ENCODE results near the gene GOLPH3L.
"Not testable (repeated sequence)": the region's sequence is repeated elsewhere in the genome, so short reads cannot be mapped to it uniquely, and the experiment has no call there.

Gene GOLPH3L

DNA sequence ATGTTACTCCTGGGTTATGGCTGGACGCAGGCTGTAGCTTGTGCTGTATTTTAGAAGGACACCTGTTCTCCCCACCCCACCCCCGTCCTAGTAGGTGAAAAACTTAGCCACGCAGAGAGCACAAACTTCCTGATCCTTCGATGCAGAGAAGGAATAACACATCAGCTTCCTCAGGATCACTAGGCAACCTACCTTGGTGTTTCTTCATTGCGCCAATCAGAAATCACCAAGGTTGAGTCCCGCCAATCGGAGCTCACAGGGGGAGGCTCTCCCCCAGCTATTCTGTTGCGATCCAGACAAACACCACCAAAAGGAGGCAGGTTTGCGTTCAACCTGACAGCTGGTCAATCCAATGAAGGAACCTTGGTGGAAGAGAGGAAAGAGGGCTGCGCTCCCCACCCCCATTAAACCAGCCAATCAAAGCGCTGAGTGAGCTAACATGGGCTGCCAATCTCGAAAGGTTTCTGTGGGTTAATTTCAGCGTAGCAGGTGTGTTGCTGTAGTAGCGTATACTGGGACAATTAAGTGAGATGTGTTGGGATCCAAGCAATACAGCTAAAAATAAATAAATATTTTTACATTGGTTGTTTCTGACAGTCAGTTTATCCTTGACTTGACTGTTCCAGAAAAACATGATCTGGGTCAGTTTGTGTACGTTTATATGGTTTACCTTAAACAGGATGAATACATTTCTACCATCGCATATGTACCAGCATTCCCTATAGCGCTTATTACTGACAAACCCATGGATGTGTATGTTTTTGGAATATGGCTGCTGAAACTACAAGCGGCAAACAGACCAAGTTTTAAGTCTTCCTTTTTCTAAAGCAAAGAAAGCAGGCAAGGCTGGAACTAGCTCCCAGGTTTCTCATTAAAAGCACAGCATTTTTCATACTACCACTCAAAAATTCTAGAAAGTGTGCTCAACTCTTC lies at the start of gene GOLPH3L:
Gene GOLPH3L, minus strand, starts transcription at position 160 of the 933 bp plus-strand sequence. CDS start 2,316 bp downstream, outside the sequence.
- peak within 1 kb of the TSS; percentile 80 for H3K4me3 ChIP-seq (ENCODE audit: low read depth, low read length)
- no peaks in the 10 kb centered on the region for H3K4me1 ChIP-seq (ENCODE audit: control insufficient read depth, insufficient read depth, low read length)
- H3K9me3 ChIP-seq (ENCODE audit: control insufficient read depth, insufficient read depth, low read length): no peaks in the 10 kb centered on the region
- no peaks in the 10 kb centered on the region for H3K27me3 ChIP-seq (ENCODE audit: control insufficient read depth, insufficient read depth, low read length)
- peaks cover 2% of the 10 kb centered on the region for H3K36me3 ChIP-seq (ENCODE audit: control insufficient read depth, insufficient read depth, low read length)
- H3K9ac ChIP-seq (ENCODE audit: low read depth, low read length): peak within 1 kb of the TSS; percentile 9

DNA sequence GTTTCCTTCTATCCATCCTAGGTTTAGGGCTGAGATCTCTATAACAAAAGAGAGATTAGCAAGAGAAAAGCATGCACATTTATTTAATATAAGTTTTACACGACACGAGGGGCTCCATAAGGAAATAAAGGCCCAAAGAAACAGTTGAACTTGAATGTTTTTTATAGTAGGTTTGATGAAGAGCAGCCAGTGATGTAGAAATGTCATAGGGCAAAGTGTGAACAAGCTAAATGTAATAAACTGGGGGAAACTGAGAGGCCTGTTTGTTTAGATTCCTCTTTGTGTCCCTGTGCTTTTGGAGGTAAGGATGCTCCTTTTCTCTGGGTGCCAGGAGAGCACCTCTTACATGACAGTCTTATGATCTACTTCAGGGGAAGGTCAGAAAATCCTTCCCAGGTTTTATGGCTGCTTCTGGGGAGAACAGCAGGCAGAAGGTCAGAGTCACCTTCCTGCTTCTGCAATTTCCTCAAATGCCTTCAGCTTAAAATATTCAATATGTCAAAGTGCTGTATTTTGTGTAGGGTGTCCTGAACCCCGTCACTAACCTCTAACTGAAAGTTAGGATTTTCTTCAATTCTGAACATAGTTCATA lies 33.3 kb upstream of the GOLPH3L start:
- no peak overlapping the region for H3K4me3 ChIP-seq (ENCODE audit: low read depth, low read length)
- no peak overlapping the region for H3K9ac ChIP-seq (ENCODE audit: low read depth, low read length)
- H3K27me3 ChIP-seq (ENCODE audit: control insufficient read depth, insufficient read depth, low read length): no peaks in the 10 kb centered on the region
- H3K4me1 ChIP-seq (ENCODE audit: control insufficient read depth, insufficient read depth, low read length): no peaks in the 10 kb centered on the region
- no peaks in the 10 kb centered on the region for H3K36me3 ChIP-seq (ENCODE audit: control insufficient read depth, insufficient read depth, low read length)
- no peaks in the 10 kb centered on the region for H3K9me3 ChIP-seq (ENCODE audit: control insufficient read depth, insufficient read depth, low read length)

DNA sequence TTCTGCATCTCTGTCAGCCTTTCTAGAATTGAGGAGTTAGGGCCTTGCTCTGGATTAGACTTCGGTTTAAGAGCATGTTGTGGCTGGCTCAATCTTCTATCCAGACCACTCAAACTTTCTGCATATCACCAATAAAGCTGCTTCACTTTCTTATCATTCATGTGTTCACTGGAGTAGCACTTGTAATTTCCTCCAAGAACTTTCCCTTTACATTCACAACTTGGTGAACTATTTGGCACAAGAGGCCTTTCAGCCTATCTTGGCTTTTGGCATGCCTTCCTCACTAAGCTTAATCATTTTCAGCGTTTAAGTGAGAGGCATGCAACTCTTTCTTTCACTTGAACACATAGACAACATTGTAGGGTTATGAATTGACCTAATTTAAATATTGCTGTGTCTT lies 27.4 kb upstream of the GOLPH3L start:
- Histone ChIP-seq H3K4me3 (ENCODE audit: low read depth, low read length) (no peak overlapping the region), H3K9ac (ENCODE audit: low read depth, low read length) (no peak overlapping the region), H3K27me3 (ENCODE audit: control insufficient read depth, insufficient read depth, low read length) (no peaks in the 10 kb centered on the region), H3K9me3 (ENCODE audit: control insufficient read depth, insufficient read depth, low read length) (no peaks in the 10 kb centered on the region), H3K4me1 (ENCODE audit: control insufficient read depth, insufficient read depth, low read length) (no peaks in the 10 kb centered on the region), H3K36me3 (ENCODE audit: control insufficient read depth, insufficient read depth, low read length) (no peaks in the 10 kb centered on the region)

DNA sequence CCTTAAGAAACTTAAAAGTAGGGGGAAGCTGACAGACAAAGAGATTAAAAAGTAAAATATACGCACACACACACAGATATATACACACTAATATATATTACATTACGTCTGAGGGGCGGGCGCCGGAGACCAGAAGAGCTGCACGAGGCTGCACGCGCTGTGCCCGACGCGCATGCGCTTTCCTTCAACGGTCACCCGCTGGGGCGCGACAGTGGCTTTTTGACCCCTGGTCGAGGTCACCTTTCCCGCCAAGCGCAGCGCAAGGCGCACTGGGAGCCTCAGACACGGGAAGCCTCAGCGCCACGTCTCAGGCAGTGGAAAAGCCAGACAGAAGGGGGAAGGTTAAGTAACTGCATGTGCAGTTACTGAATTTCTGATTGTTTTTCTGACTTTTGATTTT lies 23.7 kb upstream of the GOLPH3L start, which contains the start of gene HORMAD1:
Gene HORMAD1, minus strand, starts transcription at position 193 of the 400 bp plus-strand sequence. CDS start 1,390 bp downstream, outside the sequence.
- Histone ChIP-seq H3K9ac (ENCODE audit: low read depth, low read length) (no peak within 1 kb of the TSS), H3K36me3 (ENCODE audit: control insufficient read depth, insufficient read depth, low read length) (no peaks in the 10 kb centered on the region), H3K4me3 (ENCODE audit: low read depth, low read length) (no peak within 1 kb of the TSS), H3K27me3 (ENCODE audit: control insufficient read depth, insufficient read depth, low read length) (no peaks in the 10 kb centered on the region), H3K4me1 (ENCODE audit: control insufficient read depth, insufficient read depth, low read length) (no peaks in the 10 kb centered on the region), H3K9me3 (ENCODE audit: control insufficient read depth, insufficient read depth, low read length) (no peaks in the 10 kb centered on the region)

DNA sequence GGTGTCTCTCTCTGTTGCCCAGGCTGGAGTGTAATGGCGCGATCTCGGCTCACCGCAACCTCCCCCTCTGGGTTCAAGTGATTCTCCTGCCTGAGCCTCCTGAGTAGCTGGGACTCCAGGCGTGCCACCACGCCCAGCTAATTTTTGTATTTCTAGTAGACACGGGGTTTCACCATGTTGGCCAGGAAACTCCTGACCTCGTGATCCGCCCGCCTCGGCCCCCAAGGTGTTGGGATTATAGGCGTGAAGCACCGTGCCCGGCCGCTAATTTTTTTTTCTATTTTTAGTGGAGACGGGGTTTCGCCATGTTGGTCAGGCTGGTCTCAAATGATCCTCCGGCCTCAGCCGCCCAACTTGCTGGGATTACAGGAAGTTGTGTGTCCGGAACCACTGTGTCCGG lies 23.1 kb upstream of the GOLPH3L start:
- no peak overlapping the region for H3K9ac ChIP-seq (ENCODE audit: low read depth, low read length)
- no peak overlapping the region for H3K4me3 ChIP-seq (ENCODE audit: low read depth, low read length)
- H3K9me3 ChIP-seq (ENCODE audit: control insufficient read depth, insufficient read depth, low read length): no peaks in the 10 kb centered on the region
- no peaks in the 10 kb centered on the region for H3K27me3 ChIP-seq (ENCODE audit: control insufficient read depth, insufficient read depth, low read length)
- no peaks in the 10 kb centered on the region for H3K36me3 ChIP-seq (ENCODE audit: control insufficient read depth, insufficient read depth, low read length)
- no peaks in the 10 kb centered on the region for H3K4me1 ChIP-seq (ENCODE audit: control insufficient read depth, insufficient read depth, low read length)

DNA sequence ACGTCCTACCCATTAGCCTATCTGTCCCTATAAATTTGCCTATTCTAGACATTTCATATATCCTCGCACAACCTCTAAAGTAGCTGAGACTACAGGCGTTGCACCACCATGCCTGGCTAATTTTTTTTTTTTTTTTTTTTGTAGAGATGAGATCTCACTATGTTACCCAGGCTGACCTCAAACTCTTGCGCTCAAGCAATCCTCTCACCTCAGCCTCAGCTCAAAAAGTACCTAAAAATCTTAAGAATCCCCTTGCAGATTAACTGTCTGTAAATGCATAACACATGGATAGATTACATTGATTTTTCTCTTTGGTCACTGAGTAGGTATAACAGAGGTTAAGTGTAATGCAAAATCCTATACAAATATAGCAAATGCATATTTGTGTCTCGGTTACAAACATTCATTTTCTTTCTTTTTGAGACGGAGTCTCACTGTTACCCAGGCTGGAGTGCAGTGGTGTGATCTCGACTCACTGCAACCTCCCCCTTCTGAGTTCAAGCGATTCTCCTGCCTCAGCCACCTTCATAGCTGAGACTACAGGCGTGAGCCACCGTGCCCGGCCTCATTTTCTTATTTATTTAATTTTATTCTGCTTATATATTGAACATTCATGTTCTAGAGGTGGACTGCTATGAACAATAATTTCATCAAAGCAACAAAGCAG lies 21.4 kb upstream of the GOLPH3L start:
- Histone ChIP-seq H3K9me3 (ENCODE audit: control insufficient read depth, insufficient read depth, low read length) (no peaks in the 10 kb centered on the region), H3K9ac (ENCODE audit: low read depth, low read length) (no peak overlapping the region), H3K27me3 (ENCODE audit: control insufficient read depth, insufficient read depth, low read length) (no peaks in the 10 kb centered on the region), H3K4me1 (ENCODE audit: control insufficient read depth, insufficient read depth, low read length) (no peaks in the 10 kb centered on the region), H3K36me3 (ENCODE audit: control insufficient read depth, insufficient read depth, low read length) (no peaks in the 10 kb centered on the region), H3K4me3 (ENCODE audit: low read depth, low read length) (no peak overlapping the region)

DNA sequence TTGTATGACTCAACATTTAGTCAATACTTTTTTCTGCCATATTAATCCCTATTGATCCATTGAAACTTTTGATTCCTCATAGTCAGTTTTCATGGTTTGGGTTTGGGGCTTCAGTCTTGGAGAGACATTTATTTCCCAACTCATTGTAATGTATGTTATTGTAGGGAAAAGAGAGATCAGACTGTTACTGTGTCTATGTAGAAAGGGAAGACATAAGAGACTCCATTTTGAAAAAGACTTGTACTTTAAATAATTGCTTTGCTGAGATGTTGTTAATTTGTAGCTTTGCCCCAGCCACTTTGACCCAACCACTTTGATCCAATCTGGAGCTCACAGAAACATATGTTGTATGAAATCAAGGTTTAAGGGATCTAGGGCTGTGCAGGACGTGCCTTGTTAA lies 12.1 kb upstream of the GOLPH3L start:
- H3K4me1 ChIP-seq (ENCODE audit: control insufficient read depth, insufficient read depth, low read length); H3K4me3 ChIP-seq (ENCODE audit: low read depth, low read length); H3K9me3 ChIP-seq (ENCODE audit: control insufficient read depth, insufficient read depth, low read length); H3K27me3 ChIP-seq (ENCODE audit: control insufficient read depth, insufficient read depth, low read length); H3K9ac ChIP-seq (ENCODE audit: low read depth, low read length); H3K36me3 ChIP-seq (ENCODE audit: control insufficient read depth, insufficient read depth, low read length): not testable (repeated sequence)

DNA sequence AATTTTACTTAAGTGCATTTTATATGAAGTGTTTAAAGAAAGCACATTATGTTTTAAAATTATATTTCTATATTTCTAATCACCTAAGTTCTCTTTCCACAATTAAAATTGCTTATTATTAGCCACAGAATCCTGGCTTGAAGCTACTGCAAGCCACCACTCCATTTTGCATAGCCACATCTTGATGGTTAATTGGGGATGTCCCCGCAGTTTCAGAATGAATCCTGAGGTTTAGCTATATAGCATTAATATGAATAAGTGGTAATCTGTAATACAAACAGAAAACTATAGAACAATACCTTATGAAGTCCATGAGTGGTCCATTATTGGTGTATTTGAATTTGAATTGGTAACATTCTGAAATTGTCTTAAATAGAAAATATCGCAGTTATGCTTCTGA lies 11.6 kb upstream of the GOLPH3L start:
- Histone ChIP-seq H3K36me3 (ENCODE audit: control insufficient read depth, insufficient read depth, low read length) (no peaks in the 10 kb centered on the region), H3K4me1 (ENCODE audit: control insufficient read depth, insufficient read depth, low read length) (no peaks in the 10 kb centered on the region), H3K9ac (ENCODE audit: low read depth, low read length) (no peak overlapping the region), H3K27me3 (ENCODE audit: control insufficient read depth, insufficient read depth, low read length) (no peaks in the 10 kb centered on the region), H3K9me3 (ENCODE audit: control insufficient read depth, insufficient read depth, low read length) (no peaks in the 10 kb centered on the region), H3K4me3 (ENCODE audit: low read depth, low read length) (no peak overlapping the region)

DNA sequence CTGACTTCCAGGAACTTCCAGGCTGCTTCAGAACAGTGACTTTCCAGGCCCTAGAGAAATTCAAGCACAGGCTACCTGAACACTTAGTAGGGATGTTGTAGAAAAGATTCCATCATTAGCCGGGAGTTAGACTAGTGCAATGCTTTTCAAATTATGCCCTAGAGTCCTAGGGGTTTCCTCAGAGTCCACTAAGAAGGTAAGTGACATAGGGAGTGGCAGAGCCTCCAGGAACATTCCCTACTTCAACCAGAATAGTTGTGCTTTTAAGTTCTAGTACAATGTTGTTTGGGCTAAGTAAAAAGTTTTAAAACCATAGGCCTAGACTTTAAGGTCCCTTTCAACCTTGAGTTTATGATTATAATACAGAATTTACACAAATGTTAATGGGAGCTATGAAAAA lies 9.1 kb upstream of the GOLPH3L start:
- no peaks in the 10 kb centered on the region for H3K27me3 ChIP-seq (ENCODE audit: control insufficient read depth, insufficient read depth, low read length)
- no peak overlapping the region for H3K4me3 ChIP-seq (ENCODE audit: low read depth, low read length)
- H3K36me3 ChIP-seq (ENCODE audit: control insufficient read depth, insufficient read depth, low read length): no peaks in the 10 kb centered on the region
- no peak overlapping the region for H3K9ac ChIP-seq (ENCODE audit: low read depth, low read length)
- H3K4me1 ChIP-seq (ENCODE audit: control insufficient read depth, insufficient read depth, low read length): no peaks in the 10 kb centered on the region
- H3K9me3 ChIP-seq (ENCODE audit: control insufficient read depth, insufficient read depth, low read length): no peaks in the 10 kb centered on the region

DNA sequence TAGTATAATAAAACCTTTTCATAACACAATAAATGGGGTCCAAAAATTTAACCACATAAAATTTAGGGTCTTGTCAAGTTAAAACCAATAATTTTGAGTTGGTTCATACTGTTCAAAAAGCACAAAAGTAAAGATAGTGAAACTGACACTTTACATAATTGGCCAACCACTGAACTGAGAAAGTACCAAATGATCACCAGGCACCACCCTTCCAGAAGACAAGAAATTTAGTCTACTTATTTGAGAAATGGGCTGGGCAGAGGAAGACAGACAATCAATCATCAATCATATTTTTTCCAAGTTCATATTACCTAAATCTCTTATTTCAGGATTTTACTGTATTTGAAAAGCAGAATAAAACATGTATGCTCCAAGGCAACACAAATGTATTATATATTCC lies 6.5 kb upstream of the GOLPH3L start:
- no peak overlapping the region for H3K4me3 ChIP-seq (ENCODE audit: low read depth, low read length)
- H3K36me3 ChIP-seq (ENCODE audit: control insufficient read depth, insufficient read depth, low read length): no peaks in the 10 kb centered on the region
- H3K27me3 ChIP-seq (ENCODE audit: control insufficient read depth, insufficient read depth, low read length): no peaks in the 10 kb centered on the region
- H3K9ac ChIP-seq (ENCODE audit: low read depth, low read length): no peak overlapping the region
- no peaks in the 10 kb centered on the region for H3K9me3 ChIP-seq (ENCODE audit: control insufficient read depth, insufficient read depth, low read length)
- H3K4me1 ChIP-seq (ENCODE audit: control insufficient read depth, insufficient read depth, low read length): no peaks in the 10 kb centered on the region

DNA sequence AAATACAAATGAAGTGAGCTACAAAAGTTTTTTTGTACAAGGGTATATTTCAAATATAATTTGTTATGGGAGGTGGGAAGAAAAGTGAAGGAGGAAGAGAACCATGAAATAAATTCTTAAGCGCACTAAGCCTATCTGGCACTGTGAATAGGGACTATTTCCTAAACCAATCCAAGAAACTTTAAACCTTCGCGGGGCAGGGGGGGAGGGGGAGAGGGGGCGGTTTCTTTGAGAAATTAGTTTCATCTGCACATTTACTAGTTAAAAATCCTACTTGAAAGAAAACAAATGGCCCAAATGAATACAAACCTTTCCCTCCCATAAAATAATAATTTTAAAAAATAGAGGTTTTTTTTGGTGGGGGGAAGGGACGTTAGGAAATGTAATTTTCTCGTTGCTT lies 364 bp downstream of the GOLPH3L start:
- H3K4me3 ChIP-seq (ENCODE audit: low read depth, low read length): peak overlapping the region; percentile 80
- no peaks in the 10 kb centered on the region for H3K9me3 ChIP-seq (ENCODE audit: control insufficient read depth, insufficient read depth, low read length)
- no peaks in the 10 kb centered on the region for H3K4me1 ChIP-seq (ENCODE audit: control insufficient read depth, insufficient read depth, low read length)
- H3K36me3 ChIP-seq (ENCODE audit: control insufficient read depth, insufficient read depth, low read length): peaks cover 5% of the 10 kb centered on the region
- H3K27me3 ChIP-seq (ENCODE audit: control insufficient read depth, insufficient read depth, low read length): no peaks in the 10 kb centered on the region
- no peak overlapping the region for H3K9ac ChIP-seq (ENCODE audit: low read depth, low read length)
